IMR-90 (cell line): ENCODE data around the gene LHX8. TPM values are rescaled to one million over a fixed set of nuclear protein-coding genes. Genes with fewer than 3 reads are reported as not detected.

ENCODE experiments used
- ATAC-seq: fragments of 200-7000 bp; cut with Tn5 transposase; 2 replicates; pipeline ENCODE4 v1.9.1; 2020; ENCODE audit warnings: low read depth, mild to moderate bottlenecking, moderate library complexity
- BruUV-seq: library from RNA; stranded (reverse); fragments of 400-500 nt; replicated peaks from 2 replicates; lab custom pipeline; 2021; lab: Mats Ljungman, UMichigan
- CTCF ChIA-PET: fragments of 300-600 bp; formaldehyde crosslinking; extraction: SDS; loops from one replicate; lab custom pipeline; 2021; ENCODE audit warnings: antibody characterized with exemption; lab: Yijun Ruan, JAX
- POLR2A ChIA-PET: fragments of 300-600 bp; sonication (Branson Sonifier 250); formaldehyde crosslinking; loops from one replicate; lab custom pipeline; 2022; ENCODE audit warnings: antibody characterized with exemption; ENCODE audit not compliant: unreplicated experiment; lab: Charles Lee
- DNase-seq: peaks from one replicate; pipeline ENCODE4 v3.0.0; 2013
- H2AFZ ChIP-seq: replicated peaks from 2 replicates; pipeline ENCODE3; 2013; ENCODE audit warnings: low read length, mild to moderate bottlenecking; ENCODE audit not compliant: poor library complexity
- H2AK5ac ChIP-seq: 2 replicates; pipeline ENCODE4 v1.6.1; 2013; ENCODE audit warnings: low read depth, low read length, inconsistent platforms
- H2AK9ac ChIP-seq: replicated peaks from 2 replicates; pipeline ENCODE3; 2013; ENCODE audit warnings: mild to moderate bottlenecking, low read depth, low read length, moderate library complexity; ENCODE audit not compliant: poor library complexity
- H2BK120ac ChIP-seq: 2 replicates; pipeline ENCODE4 v1.6.1; 2013; ENCODE audit warnings: low read depth, low read length, inconsistent platforms
- H2BK15ac ChIP-seq: 3 replicates; pipeline ENCODE4 v1.6.1; 2013; ENCODE audit warnings: low read depth, low read length, inconsistent platforms
- H2BK20ac ChIP-seq: 2 replicates; pipeline ENCODE4 v1.6.1; 2013; ENCODE audit warnings: low read depth, mild to moderate bottlenecking, inconsistent platforms, low read length, moderate library complexity
- H2BK5ac ChIP-seq: 2 replicates; pipeline ENCODE4 v1.6.1; 2013; ENCODE audit warnings: mild to moderate bottlenecking, low read depth, low read length, inconsistent platforms; ENCODE audit not compliant: poor library complexity, severe bottlenecking
- H3K14ac ChIP-seq: replicated peaks from 2 replicates; pipeline ENCODE4 v1.6.1; 2013; ENCODE audit warnings: low read depth, low read length, inconsistent platforms
- H3K18ac ChIP-seq: 2 replicates; pipeline ENCODE4 v1.6.1; 2013; ENCODE audit warnings: low read depth, low read length, control low read depth
- H3K23ac ChIP-seq: 2 replicates; pipeline ENCODE4 v1.6.1; 2013; ENCODE audit warnings: low read depth, low read length, inconsistent platforms
- H3K27ac ChIP-seq: 2 replicates; pipeline ENCODE4 v1.5.1; 2013; ENCODE audit warnings: mild to moderate bottlenecking, control low read depth, low read length; ENCODE audit not compliant: insufficient read depth
- H3K27me3 ChIP-seq: 2 replicates; pipeline ENCODE4 v1.6.1; 2013; ENCODE audit warnings: low read length; ENCODE audit not compliant: control insufficient read depth, insufficient read depth
- H3K36me3 ChIP-seq: 2 replicates; pipeline ENCODE4 v1.6.1; 2013; ENCODE audit warnings: low read length, mixed read lengths; ENCODE audit not compliant: control insufficient read depth, insufficient read depth
- H3K4ac ChIP-seq: 2 replicates; pipeline ENCODE4 v1.6.1; 2013; ENCODE audit warnings: low read depth, low read length, inconsistent platforms
- H3K4me1 ChIP-seq: 2 replicates; pipeline ENCODE4 v1.6.1; 2013; ENCODE audit warnings: low read length, mixed read lengths; ENCODE audit not compliant: control insufficient read depth, insufficient read depth
- H3K4me2 ChIP-seq: 2 replicates; pipeline ENCODE4 v1.6.1; 2013; ENCODE audit warnings: low read depth, mild to moderate bottlenecking, control low read depth, low read length, moderate library complexity
- H3K4me3 ChIP-seq: 2 replicates; pipeline ENCODE4 v1.5.1; 2013; ENCODE audit warnings: low read depth, mild to moderate bottlenecking, control low read depth, low read length, moderate library complexity; ENCODE audit not compliant: insufficient read depth
- H3K56ac ChIP-seq: 2 replicates; pipeline ENCODE4 v1.6.1; 2013; ENCODE audit warnings: low read length, inconsistent platforms; ENCODE audit not compliant: insufficient read depth; ENCODE audit errors: extremely low read depth
- H3K79me1 ChIP-seq, 2 experiments: 2 replicates each; pipeline ENCODE4 v1.6.1; 2013; ENCODE audit warnings: low read length in 2 of 2, inconsistent platforms in 1 of 2, low read depth in 1 of 2
- H3K9ac ChIP-seq: 2 replicates; pipeline ENCODE4 v1.6.1; 2013; ENCODE audit warnings: low read depth, low read length, control low read depth
- H3K9me1 ChIP-seq: 2 replicates; pipeline ENCODE4 v1.6.1; 2013; ENCODE audit warnings: low read length, inconsistent platforms; ENCODE audit not compliant: insufficient read depth
- H3K9me3 ChIP-seq: 2 replicates; pipeline ENCODE4 v1.6.1; 2013; ENCODE audit warnings: low read length; ENCODE audit not compliant: control insufficient read depth, insufficient read depth
- H4K20me1 ChIP-seq: 2 replicates; pipeline ENCODE4 v1.6.1; 2013; ENCODE audit warnings: low read length, inconsistent platforms; ENCODE audit not compliant: insufficient read depth
- H4K5ac ChIP-seq: 2 replicates; pipeline ENCODE4 v1.6.1; 2013; ENCODE audit warnings: mild to moderate bottlenecking, low read depth, low read length, control low read depth
- H4K8ac ChIP-seq, 2 experiments: 2 replicates each; pipeline ENCODE4 v1.6.1; 2013; ENCODE audit warnings: low read depth in 2 of 2, low read length in 2 of 2, control low read depth in 1 of 2, inconsistent platforms in 1 of 2
- H4K91ac ChIP-seq: 2 replicates; pipeline ENCODE4 v1.6.1; 2013; ENCODE audit warnings: low read depth, low read length, inconsistent platforms; ENCODE audit not compliant: insufficient read depth
- MAFK ChIP-seq: IDR thresholded peaks from 2 replicates; pipeline ENCODE4 v1.6.1; 2012; ENCODE audit warnings: low read depth, low read length, improper control_type of control experiment
- MAZ ChIP-seq: IDR thresholded peaks from 2 replicates; pipeline ENCODE4 v1.6.1; 2012; ENCODE audit warnings: low read depth, mild to moderate bottlenecking, low read length, improper control_type of control experiment, moderate library complexity, borderline replicate concordance
- MXI1 ChIP-seq: IDR thresholded peaks from 2 replicates; pipeline ENCODE4 v1.6.1; 2012; ENCODE audit warnings: low read depth, mild to moderate bottlenecking, low read length, moderate library complexity, borderline replicate concordance
- NFE2L2 ChIP-seq: fragments of 150-350 bp; IDR thresholded peaks from 2 replicates; pipeline ENCODE4 v1.6.1; 2016; ENCODE audit warnings: low read depth, mild to moderate bottlenecking, low read length
- POLR2A ChIP-seq: IDR thresholded peaks from 2 replicates; pipeline ENCODE4 v1.6.1; 2012; ENCODE audit warnings: mild to moderate bottlenecking, low read depth, low read length
- RAD21 ChIP-seq: IDR thresholded peaks from 2 replicates; pipeline ENCODE4 v1.6.1; 2012; ENCODE audit warnings: low read length, improper control_type of control experiment
- RCOR1 ChIP-seq: IDR thresholded peaks from 2 replicates; pipeline ENCODE4 v1.6.1; 2012; ENCODE audit warnings: mild to moderate bottlenecking, low read length, improper control_type of control experiment; ENCODE audit not compliant: insufficient replicate concordance
- RFX5 ChIP-seq: IDR thresholded peaks from 2 replicates; pipeline ENCODE4 v1.8.0; 2012; ENCODE audit warnings: low read depth, mild to moderate bottlenecking, low read length, moderate library complexity
- SMC3 ChIP-seq: fragments of 150-350 bp; IDR thresholded peaks from 2 replicates; pipeline ENCODE4 v1.6.1; 2016; ENCODE audit warnings: low read depth, mild to moderate bottlenecking, antibody characterized with exemption, low read length, moderate library complexity
- WGBS, 2 experiments: methylation state at CpG; one replicate each; pipeline versions ENCODE4 v1.1.5 to v1.1.7; 2013; ENCODE audit warnings: missing lambda C conversion rate in 2 of 2; ENCODE audit not compliant: insufficient read length in 1 of 2; ENCODE audit errors: extremely low coverage in 2 of 2; 5-methylcytosine and 5-hydroxymethylcytosine counted together
- dilution Hi-C: fragments of 300-500 bp; cut with HindIII; formaldehyde crosslinking; loops from one replicate; pipeline ENCODE4 v1.14.3; 2018; ENCODE audit warnings: low sequenced_read_pairs; ENCODE audit not compliant: unreplicated experiment
- in situ Hi-C: fragments of 300-500 bp; cut with MboI; formaldehyde crosslinking; loops from 3 replicates; pipeline ENCODE4 v1.14.3; 2019; ENCODE audit warnings: low sequenced_read_pairs, inconsistent platforms, mixed read lengths
- intact Hi-C: fragments of 100-400 bp; cut with micrococcal nuclease; formaldehyde crosslinking; loops from 2 replicates; pipeline ENCODE4 v1.10.0; 2022
- polyA plus RNA-seq, 3 experiments: library from polyadenylated mRNA; depleted of rRNA; stranded (reverse); fragments of >200 nt; gene quantifications; 2 replicates each; pipeline ENCODE4 v1.2.3, GENCODE V29; 2012; ENCODE audit warnings: low replicate concordance in 1 of 3
- total RNA-seq: library from RNA; depleted of rRNA; stranded (reverse); fragments of >200 nt; gene quantifications from 2 replicates; pipeline ENCODE4 v1.2.3, GENCODE V29; 2012
- TF ChIP-seq, protein P1 (sequence below): conservative IDR thresholded peaks from 2 replicates; pipeline ENCODE4 v1.5.1; 2012; ENCODE audit warnings: mild to moderate bottlenecking, low read depth, low read length, improper control_type of control experiment
- TF ChIP-seq, protein P2 (sequence below): fragments of 150-350 bp; IDR thresholded peaks from 2 replicates; pipeline ENCODE4 v1.6.1; 2017; ENCODE audit warnings: mild to moderate bottlenecking, antibody characterized with exemption, low read length, low read depth

The LHX8 gene
- total and polyA plus RNA-seq, 2 of the 4 experiments (the other 2 are of a cell fraction), result not detected

DNA sequence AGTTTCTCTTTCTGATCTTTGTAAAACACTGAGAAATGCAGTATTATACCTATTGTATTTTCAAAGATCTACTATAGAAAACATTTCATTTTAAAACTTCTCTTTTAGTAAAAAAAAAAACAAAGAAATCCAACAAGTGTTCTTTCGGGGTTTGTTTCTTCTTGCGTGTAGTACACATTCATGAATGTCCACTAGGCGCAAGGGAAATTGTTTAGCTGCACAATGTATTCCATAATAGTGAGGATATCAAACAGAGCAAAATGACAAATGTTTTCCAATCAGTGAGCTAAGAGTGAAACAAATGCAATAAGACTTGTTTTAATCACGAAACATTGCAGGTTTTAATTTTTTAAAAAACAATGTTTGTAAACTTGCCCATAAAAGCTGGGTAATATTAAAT, 68.6 kb downstream of the LHX8 start:
- Histone ChIP-seq H3K4ac (no peak overlapping the region), H4K20me1 (no peaks in the 10 kb centered on the region), H2AFZ (no peak overlapping the region), H2BK20ac (no peak overlapping the region), H2AK5ac (no peak overlapping the region), H4K8ac (no peak overlapping the region), H3K23ac (no peak overlapping the region), H3K18ac (no peak overlapping the region), H2BK5ac (no peak overlapping the region), H3K56ac (no peak overlapping the region), H2BK15ac (no peak overlapping the region), H3K9ac (no peak overlapping the region), H4K5ac (no peak overlapping the region), H3K27ac (no peak overlapping the region), H3K4me3 (no peak overlapping the region), H3K4me2 (no peak overlapping the region), H2AK9ac (no peak overlapping the region), H3K4me1 (no peaks in the 10 kb centered on the region), H3K79me1 (no peaks in the 10 kb centered on the region), H3K14ac (no peak overlapping the region), H2BK120ac (no peak overlapping the region), H3K9me1 (no peaks in the 10 kb centered on the region), H3K36me3 (no peaks in the 10 kb centered on the region), H3K9me3 (no peaks in the 10 kb centered on the region), H4K91ac (no peak overlapping the region), H3K27me3 (no peaks in the 10 kb centered on the region)
- CTCF ChIA-PET, result interaction anchor here (0.7 to 3.6 kb wide), 7 partner anchors 11 to 442 kb away, joined by 3 to 28 read pairs (median 3); no protein-coding TSS in a partner anchor
- TF ChIP-seq SMC3 (no peak), RAD21 (no peak), NFE2L2 (no peak), MAZ (no peak), RFX5 (no peak), MXI1 (no peak), MAFK (no peak), POLR2A (no peak), RCOR1 (no peak)
- TF ChIP-seq, protein P1, sequence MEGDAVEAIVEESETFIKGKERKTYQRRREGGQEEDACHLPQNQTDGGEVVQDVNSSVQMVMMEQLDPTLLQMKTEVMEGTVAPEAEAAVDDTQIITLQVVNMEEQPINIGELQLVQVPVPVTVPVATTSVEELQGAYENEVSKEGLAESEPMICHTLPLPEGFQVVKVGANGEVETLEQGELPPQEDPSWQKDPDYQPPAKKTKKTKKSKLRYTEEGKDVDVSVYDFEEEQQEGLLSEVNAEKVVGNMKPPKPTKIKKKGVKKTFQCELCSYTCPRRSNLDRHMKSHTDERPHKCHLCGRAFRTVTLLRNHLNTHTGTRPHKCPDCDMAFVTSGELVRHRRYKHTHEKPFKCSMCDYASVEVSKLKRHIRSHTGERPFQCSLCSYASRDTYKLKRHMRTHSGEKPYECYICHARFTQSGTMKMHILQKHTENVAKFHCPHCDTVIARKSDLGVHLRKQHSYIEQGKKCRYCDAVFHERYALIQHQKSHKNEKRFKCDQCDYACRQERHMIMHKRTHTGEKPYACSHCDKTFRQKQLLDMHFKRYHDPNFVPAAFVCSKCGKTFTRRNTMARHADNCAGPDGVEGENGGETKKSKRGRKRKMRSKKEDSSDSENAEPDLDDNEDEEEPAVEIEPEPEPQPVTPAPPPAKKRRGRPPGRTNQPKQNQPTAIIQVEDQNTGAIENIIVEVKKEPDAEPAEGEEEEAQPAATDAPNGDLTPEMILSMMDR, result no peak
- TF ChIP-seq, protein P2, sequence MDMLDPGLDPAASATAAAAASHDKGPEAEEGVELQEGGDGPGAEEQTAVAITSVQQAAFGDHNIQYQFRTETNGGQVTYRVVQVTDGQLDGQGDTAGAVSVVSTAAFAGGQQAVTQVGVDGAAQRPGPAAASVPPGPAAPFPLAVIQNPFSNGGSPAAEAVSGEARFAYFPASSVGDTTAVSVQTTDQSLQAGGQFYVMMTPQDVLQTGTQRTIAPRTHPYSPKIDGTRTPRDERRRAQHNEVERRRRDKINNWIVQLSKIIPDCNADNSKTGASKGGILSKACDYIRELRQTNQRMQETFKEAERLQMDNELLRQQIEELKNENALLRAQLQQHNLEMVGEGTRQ, result no peak
- BruUV-seq, result no TSS peak
- no CpG with 5 or more reads among the region's 4 CpGs for WGBS, 2 experiments
- no peak for ATAC-seq
- POLR2A ChIA-PET, result no interaction called here
- no peak for DNase-seq
- dilution Hi-C loops (no loop called here), intact Hi-C loops (loop anchor here (1.0 kb wide), 1 partner anchor 430 kb away; no protein-coding TSS in a partner anchor), in situ Hi-C loops (no loop called here)
